GM12874 (cell line): Measurements from ENCODE around the gene CLPSL2.

Experiments
- CTCF ChIP-seq: IDR thresholded peaks from 2 replicates; pipeline ENCODE4 v1.5.1; 2011; ENCODE audit warnings: low read depth, mild to moderate bottlenecking, control low read depth, low read length, moderate library complexity; ENCODE audit not compliant: insufficient read depth

Gene CLPSL2

DNA sequence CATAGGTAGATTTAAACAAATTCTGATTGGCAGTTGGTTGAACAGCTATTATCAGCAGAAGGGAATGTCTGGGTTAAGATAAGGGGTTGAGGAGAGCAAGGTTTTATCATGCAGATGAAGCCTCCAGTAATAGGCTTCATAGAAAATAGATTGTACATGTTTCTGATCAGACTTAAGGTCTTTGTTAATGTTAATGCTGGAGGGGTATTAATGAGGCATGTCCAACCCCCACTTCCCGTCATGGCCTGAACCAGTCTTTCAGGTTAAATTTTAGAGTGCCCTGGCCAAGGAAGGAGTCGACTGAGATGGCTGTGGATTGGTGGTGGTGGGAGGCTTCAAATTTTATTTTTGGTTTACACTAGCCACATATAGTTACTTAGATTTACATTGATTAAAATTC, 7.8 kb downstream of the CLPSL2 start:
- TF ChIP-seq CTCF = no peak

GRCh38 chr6:35786272-35786671, 9.9 kb downstream of the CLPSL2 start:
- TF ChIP-seq CTCF = no peak

GRCh38 chr6:35786810-35787209, 10.4 kb downstream of the CLPSL2 start:
- no peak for TF ChIP-seq CTCF

DNA sequence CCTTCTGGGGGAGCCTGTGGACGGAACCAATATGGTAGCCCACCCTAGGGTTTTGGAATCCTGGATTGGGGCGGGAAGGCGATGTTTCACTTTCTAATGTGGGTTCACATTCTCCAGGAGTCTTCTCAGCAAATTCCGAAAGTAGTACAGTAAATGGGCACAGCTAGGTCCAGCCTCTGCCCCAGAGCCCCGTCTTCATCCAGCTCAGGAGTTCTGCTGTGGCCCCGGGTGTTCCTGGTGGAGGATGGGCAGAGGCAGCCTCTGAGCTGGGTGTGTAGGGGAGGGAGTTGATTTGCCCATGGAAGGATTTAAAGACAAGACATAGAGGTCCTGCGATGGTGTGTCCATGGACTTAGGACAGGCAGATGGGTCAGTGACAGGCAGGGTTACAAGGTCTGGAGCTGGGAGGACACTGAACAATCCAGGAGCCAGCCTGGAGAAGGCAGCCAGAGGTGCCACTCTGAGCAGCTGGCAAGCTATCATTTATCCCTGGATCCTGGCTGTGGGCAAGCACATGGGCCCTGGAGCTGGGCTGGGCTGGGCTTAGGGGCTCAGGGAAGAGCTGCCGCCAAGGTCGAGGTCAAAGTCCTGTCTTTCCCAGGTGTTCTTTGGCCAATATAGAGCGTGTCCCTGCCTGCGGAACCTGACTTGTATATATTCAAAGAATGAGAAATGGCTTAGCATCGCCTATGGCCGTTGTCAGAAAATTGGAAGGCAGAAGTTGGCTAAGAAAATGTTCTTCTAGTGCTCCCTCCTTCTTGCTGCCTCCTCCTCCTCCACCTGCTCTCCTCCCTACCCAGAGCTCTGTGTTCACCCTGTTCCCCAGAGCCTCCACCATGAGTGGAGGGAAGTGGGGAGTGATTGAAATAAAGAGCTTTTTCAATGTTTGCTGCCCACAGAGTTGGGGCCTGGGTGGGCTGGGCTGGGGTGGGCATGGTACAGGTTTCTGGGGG, 11.1 kb downstream of the CLPSL2 start:
- no peak for TF ChIP-seq CTCF

DNA sequence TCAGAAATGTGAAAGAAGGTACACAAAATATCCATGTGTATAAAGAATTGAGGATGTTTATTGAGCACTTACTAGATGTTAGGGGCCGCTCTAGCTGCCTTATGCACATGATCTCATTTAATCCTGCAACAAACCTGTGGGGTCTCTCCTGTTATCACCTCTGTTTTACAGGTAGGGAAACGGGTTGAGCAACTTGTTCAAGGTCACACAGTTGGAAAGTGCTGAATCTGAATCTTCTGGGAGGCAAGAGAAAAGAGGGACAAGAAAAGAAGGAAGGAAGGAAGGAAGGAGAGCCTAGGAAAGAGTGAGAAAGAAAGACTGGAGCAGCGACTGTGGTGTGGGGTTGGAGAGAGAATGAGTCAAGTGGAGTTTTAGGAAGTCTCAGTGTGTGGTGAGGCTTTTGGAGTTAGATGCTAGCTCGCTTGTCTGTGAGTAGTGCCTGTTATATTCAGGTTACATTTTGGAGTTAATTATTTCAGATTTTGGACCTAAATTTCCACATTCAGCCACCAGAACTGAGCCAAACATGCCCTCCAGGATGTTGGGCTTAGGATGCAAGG, 12.1 kb downstream of the CLPSL2 start:
- no peak for TF ChIP-seq CTCF

- no peak for TF ChIP-seq CTCF
These were observed 14.3 kb downstream of the CLPSL2 start for GRCh38 chr6:35790683-35791082.

DNA sequence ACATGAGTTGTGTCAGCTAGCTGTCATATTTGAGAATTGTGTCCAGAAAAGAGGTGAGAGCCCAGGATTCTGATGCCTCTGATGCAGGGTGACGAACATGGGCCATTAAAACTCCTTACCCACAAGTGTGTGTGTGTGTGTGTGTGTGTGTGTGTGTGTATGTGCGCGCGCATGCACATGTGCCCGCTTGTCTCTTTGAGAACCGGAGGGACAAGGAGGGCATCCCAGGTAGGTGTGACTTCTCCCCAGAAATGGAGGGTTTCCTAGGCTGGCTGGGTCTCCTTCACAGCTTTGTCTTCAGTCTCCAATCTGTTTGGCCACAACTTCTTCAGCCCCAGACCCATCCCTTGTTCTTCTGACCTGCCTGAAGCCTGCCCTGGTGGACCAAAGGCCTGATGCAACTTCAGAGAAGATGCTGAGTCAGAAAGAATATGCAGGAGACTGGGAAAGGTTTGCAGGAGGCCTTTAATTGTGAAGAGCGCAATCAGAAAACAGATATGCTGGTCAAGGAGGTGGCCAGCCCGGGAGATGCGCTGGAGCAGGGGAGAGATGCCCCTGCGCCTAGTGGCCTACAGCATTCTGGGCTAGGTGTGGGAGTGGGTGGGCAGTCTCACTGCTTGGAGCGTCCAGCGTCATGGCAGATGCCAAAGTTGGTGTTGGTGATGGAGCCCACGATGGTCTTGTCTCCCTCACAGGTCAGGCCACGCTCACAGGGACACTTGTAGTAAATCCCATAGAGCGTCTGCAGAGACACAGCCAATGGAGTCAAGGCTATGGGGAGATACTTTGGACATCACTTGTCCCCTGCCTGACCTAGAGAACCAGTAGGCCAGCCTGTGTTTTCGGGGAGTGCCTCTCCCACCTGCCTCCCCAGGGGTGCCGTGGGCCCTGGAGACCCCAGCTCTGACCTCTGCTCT, 18.4 kb downstream of the CLPSL2 start:
- TF ChIP-seq CTCF = no peak
